ENCODE results near the gene GTF3C1. TPM values are rescaled to one million over a fixed set of nuclear protein-coding genes. Genes with fewer than 3 reads are reported as not detected.

Gene GTF3C1
- total and polyA plus RNA-seq, 2 of the 8 experiments (the other 6 are each of a cell fraction or from before 2014, with no cell fraction given), result 89.3 to 126 TPM

DNA sequence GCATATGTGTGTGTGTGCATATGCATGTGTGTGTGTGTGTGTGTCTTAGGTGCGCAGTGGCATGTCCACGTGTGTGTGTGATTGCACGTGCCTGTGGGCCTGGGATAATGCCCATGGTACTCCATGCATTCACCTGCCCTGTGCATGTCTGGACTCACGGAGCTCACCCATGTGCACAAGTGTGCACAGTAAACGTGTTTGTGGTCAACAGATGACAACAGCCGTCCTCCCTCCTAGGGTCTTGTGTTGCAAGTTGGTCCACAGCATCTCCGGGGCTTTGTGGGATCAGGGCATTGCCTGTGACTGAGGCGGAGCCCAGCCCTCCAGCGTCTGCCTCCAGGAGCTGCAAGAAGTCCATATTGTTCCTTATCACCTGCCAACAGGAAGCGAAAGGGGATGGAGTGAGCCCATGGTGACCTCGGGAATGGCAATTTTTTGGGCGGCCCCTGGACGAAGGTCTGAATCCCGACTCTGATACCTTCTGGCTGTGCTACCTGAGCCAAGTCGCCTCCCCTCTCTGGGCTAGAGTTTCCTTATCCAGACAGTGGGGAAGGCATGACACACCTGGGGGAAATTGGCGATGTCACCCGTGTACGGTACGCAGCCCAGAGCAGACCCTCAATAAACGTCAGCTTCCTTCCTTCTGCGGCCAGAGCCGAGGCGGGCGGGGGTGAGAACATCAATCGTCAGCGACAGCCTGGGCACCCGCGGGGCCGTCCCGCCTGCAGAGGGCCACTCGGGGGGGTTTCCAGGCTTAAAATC is 100.1 kb downstream of the GTF3C1 start:
- TF ChIP-seq SIRT6 (IDR thresholded peaks at IDR 0.05; ENCODE audit: low read length) (no peak), RNF2 (IDR thresholded peaks at IDR 0.05; ENCODE audit: borderline replicate concordance, low read depth, low read length, missing control alignments, poor library complexity, severe bottlenecking) (peak; percentile 17), HDAC2 (IDR thresholded peaks at IDR 0.05; ENCODE audit: borderline replicate concordance in 1 of 2, low read depth in 2 of 2, low read length in 2 of 2) (no peak)
- Histone ChIP-seq H3K27ac (ENCODE audit: low read depth, low read length) (no peak overlapping the region), H3K27me3 (replicated peaks in 1 of 4; ENCODE audit: control insufficient read depth in 3 of 4, extremely low read depth in 1 of 4, insufficient read depth in 3 of 4, low read length in 3 of 4) (no peaks in the 10 kb centered on the region; a peak in 1 of 7 replicates), H3K79me1 (ENCODE audit: low read depth, low read length) (no peaks in the 10 kb centered on the region), H4K91ac (replicated peaks; ENCODE audit: insufficient read length, low read length) (peak overlapping the region; percentile 19), H3K56ac (replicated peaks; ENCODE audit: insufficient read length, low read depth, low read length) (no peak overlapping the region), H3K23me2 (ENCODE audit: low read depth, low read length) (no peaks in the 10 kb centered on the region; the same call in 1 of the 2 replicates), H2BK20ac (ENCODE audit: low read length) (no peak overlapping the region), H2AK5ac (ENCODE audit: low read depth, low read length) (no peak overlapping the region), H2BK12ac (ENCODE audit: low read depth, low read length) (no peak overlapping the region), H2BK5ac (ENCODE audit: low read depth, low read length) (peak overlapping the region; percentile 66; the same call in 1 of the 2 replicates), H3K36me3 (ENCODE audit: control insufficient read depth in 2 of 4, insufficient read depth in 4 of 4, low read length in 3 of 4) (no peaks in the 10 kb centered on the region), H2AFZ (ENCODE audit: low read length) (no peak overlapping the region), H3K4ac (replicated peaks; ENCODE audit: insufficient read length, low read depth, low read length) (no peak overlapping the region), H2BK15ac (ENCODE audit: low read length) (no peak overlapping the region), H3K23ac (ENCODE audit: insufficient read length) (no peak overlapping the region), H3K4me1 (replicated peaks in 1 of 4; ENCODE audit: control insufficient read depth in 3 of 4, insufficient read depth in 4 of 4, low read length in 3 of 4) (peaks cover 0 to 2% (median 0%) of the 10 kb centered on the region in 4 experiments; a peak in 1 of 7 replicates), H4K8ac (ENCODE audit: extremely low read depth, insufficient read depth, low read length) (no peak overlapping the region), H3K9ac (replicated peaks in 1 of 4; ENCODE audit: extremely low read depth in 1 of 4, low read depth in 3 of 4, low read length in 3 of 4) (no peak overlapping the region), H3K18ac (ENCODE audit: extremely low read depth, low read length) (no peak overlapping the region; the same call in 1 of the 2 replicates), H4K20me1 (replicated peaks in 1 of 2; ENCODE audit: control insufficient read depth in 1 of 2, insufficient read depth in 2 of 2, low read length in 2 of 2) (peaks cover 0 to 2% of the 10 kb centered on the region in 2 experiments), H3K4me2 (ENCODE audit: insufficient read depth in 1 of 2, low read depth in 2 of 2, low read length in 2 of 2) (no peak overlapping the region), H3K4me3 (ENCODE audit: extremely low read depth in 1 of 4, insufficient read depth in 2 of 4, low read depth in 3 of 4, low read length in 4 of 4) (no peak overlapping the region), H3K9me3 (ENCODE audit: insufficient read depth in 2 of 2, low read depth in 1 of 2, low read length in 1 of 2) (peaks cover 7 to 12% of the 10 kb centered on the region in 2 experiments), H4K5ac (ENCODE audit: insufficient read length, low read depth, low read length) (no peak overlapping the region), H3K14ac (ENCODE audit: insufficient read length) (no peak overlapping the region), H3K79me2 (ENCODE audit: control insufficient read depth in 1 of 2, insufficient read depth in 2 of 2, low read length in 2 of 2) (no peaks in the 10 kb centered on the region), H2BK120ac (replicated peaks; ENCODE audit: low read depth, low read length) (no peak overlapping the region)
- DNase-seq (ENCODE audit: low read depth in 1 of 2, low spot score in 2 of 2), result no peak
- 92% methylated on average over 31 of the region's 31 CpGs; no CpG with 5 or more reads in 1 of the 2 experiments for WGBS, 2 experiments (ENCODE audit: extremely low coverage in 1 of 2, insufficient coverage in 1 of 2, insufficient read length in 1 of 2, insufficient replicate concordance in 2 of 2, low coverage in 1 of 2, low lambda C conversion rate in 2 of 2, missing lambda C conversion rate in 1 of 2)
- POLR2A ChIA-PET (ENCODE audit: partially characterized antibody), result interaction anchor here (1.3 to 1.5 kb wide), 2 partner anchors 10 to 12 kb away, joined by 3 to 6 read pairs; no protein-coding TSS in a partner anchor
- FAIRE-seq, result no peak
- CTCF ChIA-PET (ENCODE audit: partially characterized antibody), result interaction anchor here (0.6 to 2.1 kb wide), 6 partner anchors 12 to 270 kb away, joined by 3 to 6 read pairs (median 3); no protein-coding TSS in a partner anchor
